Osteocyte (in vitro differentiated cells): ENCODE data around the gene MRTO4. TPM values are rescaled to one million over a fixed set of nuclear protein-coding genes. Genes with fewer than 3 reads are reported as not detected.
A peak's percentile ranks its signal among the peaks of the same experiment; 100 is the strongest.

ENCODE experiments used
- DNase-seq: peaks from one replicate; pipeline ENCODE4 v3.0.0; 2021; ENCODE audit warnings: mixed read lengths; ENCODE audit not compliant: unreplicated experiment; ENCODE audit errors: extremely low spot score
- H3K27ac Mint-ChIP-seq: one replicate; pipeline ENCODE4 v1.8.0; 2021; ENCODE audit warnings: mild to moderate bottlenecking, mixed read lengths; ENCODE audit not compliant: unreplicated experiment
- H3K27me3 Mint-ChIP-seq: one replicate; pipeline ENCODE4 v1.8.0; 2021; ENCODE audit warnings: mixed read lengths; ENCODE audit not compliant: unreplicated experiment
- H3K36me3 Mint-ChIP-seq: one replicate; pipeline ENCODE4 v1.8.0; 2021; ENCODE audit warnings: mixed read lengths; ENCODE audit not compliant: unreplicated experiment
- H3K4me1 Mint-ChIP-seq: one replicate; pipeline ENCODE4 v1.8.0; 2021; ENCODE audit warnings: mixed read lengths; ENCODE audit not compliant: unreplicated experiment
- H3K4me3 Mint-ChIP-seq: one replicate; pipeline ENCODE4 v1.8.0; 2021; ENCODE audit warnings: mild to moderate bottlenecking, moderate library complexity, mixed read lengths; ENCODE audit not compliant: unreplicated experiment
- H3K9me3 Mint-ChIP-seq: one replicate; pipeline ENCODE4 v1.8.0; 2021; ENCODE audit warnings: mixed read lengths; ENCODE audit not compliant: unreplicated experiment
- total RNA-seq: library from RNA; stranded (reverse); gene quantifications from 2 replicates; pipeline ENCODE4 v1.2.1, GENCODE V29; 2021
- TF ChIP-seq, protein P1 (sequence below): fragments of 200-600 bp; sonication (generic); IDR thresholded peaks from 2 replicates; pipeline ENCODE4 v1.5.0; 2021; ENCODE audit warnings: antibody characterized with exemption, mild to moderate bottlenecking, moderate library complexity

MRTO4 gene
- total RNA-seq, 1 donor from 2014 or later = 22.4 TPM

- no peaks in the 10 kb centered on the region for H3K9me3 Mint-ChIP-seq
- H3K27ac Mint-ChIP-seq = no peak overlapping the region
Measured at GRCh38 chr1:19205403-19205802, 46.2 kb upstream of the MRTO4 start.

DNA sequence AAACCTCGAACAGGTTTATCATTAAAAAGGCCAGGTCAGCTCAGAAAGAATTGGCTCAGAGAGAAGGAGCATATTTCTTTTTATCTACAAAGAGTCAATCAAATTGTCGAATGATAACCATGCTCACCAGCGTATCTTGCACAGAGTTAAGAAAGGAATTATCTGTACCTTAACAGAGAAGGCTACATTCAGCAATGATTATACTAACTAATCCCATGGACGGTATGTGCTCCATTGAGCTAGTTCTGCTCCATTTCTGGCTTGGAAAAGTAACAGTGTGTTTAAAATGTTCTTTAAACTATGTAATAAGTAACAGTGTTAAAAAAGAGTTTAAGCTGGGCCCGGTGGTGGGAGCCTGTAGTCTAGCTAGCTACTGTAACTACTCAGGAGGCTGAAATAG lies 45.8 kb upstream of the MRTO4 start:
- Mint-ChIP-seq H3K36me3 (peaks cover 3% of the 10 kb centered on the region), H3K27me3 (no peaks in the 10 kb centered on the region), H3K9me3 (no peaks in the 10 kb centered on the region), H3K4me3 (no peak overlapping the region), H3K4me1 (peaks cover 67% of the 10 kb centered on the region), H3K27ac (no peak overlapping the region)
- DNase-seq = no peak
- TF ChIP-seq, protein P1, sequence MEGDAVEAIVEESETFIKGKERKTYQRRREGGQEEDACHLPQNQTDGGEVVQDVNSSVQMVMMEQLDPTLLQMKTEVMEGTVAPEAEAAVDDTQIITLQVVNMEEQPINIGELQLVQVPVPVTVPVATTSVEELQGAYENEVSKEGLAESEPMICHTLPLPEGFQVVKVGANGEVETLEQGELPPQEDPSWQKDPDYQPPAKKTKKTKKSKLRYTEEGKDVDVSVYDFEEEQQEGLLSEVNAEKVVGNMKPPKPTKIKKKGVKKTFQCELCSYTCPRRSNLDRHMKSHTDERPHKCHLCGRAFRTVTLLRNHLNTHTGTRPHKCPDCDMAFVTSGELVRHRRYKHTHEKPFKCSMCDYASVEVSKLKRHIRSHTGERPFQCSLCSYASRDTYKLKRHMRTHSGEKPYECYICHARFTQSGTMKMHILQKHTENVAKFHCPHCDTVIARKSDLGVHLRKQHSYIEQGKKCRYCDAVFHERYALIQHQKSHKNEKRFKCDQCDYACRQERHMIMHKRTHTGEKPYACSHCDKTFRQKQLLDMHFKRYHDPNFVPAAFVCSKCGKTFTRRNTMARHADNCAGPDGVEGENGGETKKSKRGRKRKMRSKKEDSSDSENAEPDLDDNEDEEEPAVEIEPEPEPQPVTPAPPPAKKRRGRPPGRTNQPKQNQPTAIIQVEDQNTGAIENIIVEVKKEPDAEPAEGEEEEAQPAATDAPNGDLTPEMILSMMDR = no peak

More at GRCh38 chr1:19205403-19205802, 46.2 kb upstream of the MRTO4 start:
- Mint-ChIP-seq H3K4me3 (no peak overlapping the region), H3K27me3 (no peaks in the 10 kb centered on the region), H3K36me3 (peaks cover 5% of the 10 kb centered on the region), H3K4me1 (peaks cover 64% of the 10 kb centered on the region)
- TF ChIP-seq, protein P1 = no peak
- no peak for DNase-seq

- Mint-ChIP-seq H3K36me3 (no peaks in the 10 kb centered on the region), H3K27ac (no peak overlapping the region), H3K4me3 (no peak overlapping the region), H3K4me1 (peaks cover 71% of the 10 kb centered on the region), H3K27me3 (no peaks in the 10 kb centered on the region), H3K9me3 (no peaks in the 10 kb centered on the region)
- TF ChIP-seq, protein P1 = no peak
- no peak for DNase-seq
Measured at GRCh38 chr1:19206947-19207346, 44.7 kb upstream of the MRTO4 start.

DNA sequence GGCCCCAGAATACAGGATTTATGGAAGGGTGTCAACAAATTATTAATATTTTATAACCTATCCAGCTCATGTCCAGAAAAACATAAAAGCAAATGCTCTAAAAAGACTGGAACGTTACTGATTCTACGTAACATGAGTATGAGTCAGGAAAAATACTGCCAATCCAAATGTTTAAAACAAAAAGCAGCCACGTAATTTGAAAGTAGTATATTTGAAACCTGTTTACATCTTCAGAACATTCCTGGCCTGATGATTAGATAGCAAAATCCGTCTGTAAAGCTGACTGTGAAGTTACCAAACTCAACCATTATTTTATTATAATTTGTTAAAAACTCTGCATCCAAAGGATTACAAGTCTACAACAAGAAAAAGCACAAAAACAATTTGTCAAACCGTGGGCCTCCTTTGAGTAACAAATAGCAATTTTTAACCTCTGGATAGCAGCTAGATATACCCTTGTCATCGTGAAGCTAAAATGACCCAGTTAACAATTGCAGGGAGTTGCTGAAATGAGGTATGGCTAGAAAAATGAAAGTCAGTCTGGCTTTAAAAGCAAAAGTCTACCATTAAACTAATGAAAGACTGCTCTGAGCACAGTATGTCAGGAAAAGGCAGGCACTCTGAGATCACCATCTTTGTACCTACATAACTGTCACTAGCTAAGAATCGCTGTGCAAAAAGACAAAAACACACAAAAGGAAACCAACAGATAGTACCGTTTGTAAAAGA lies 42.7 kb upstream of the MRTO4 start:
- Mint-ChIP-seq H3K4me3 (peak overlapping the region; percentile 98), H3K27ac (peak overlapping the region; percentile 93), H3K4me1 (peaks cover 63% of the 10 kb centered on the region), H3K36me3 (peaks cover 5% of the 10 kb centered on the region), H3K27me3 (no peaks in the 10 kb centered on the region), H3K9me3 (no peaks in the 10 kb centered on the region)
- TF ChIP-seq, protein P1 = no peak
- no peak for DNase-seq

- no peak for DNase-seq
Measured at GRCh38 chr1:19209439-19209989, 42.1 kb upstream of the MRTO4 start.

More at GRCh38 chr1:19209439-19209989, 42.1 kb upstream of the MRTO4 start:
- peaks cover 58% of the 10 kb centered on the region for H3K4me1 Mint-ChIP-seq
- TF ChIP-seq, protein P1 = no peak
- H3K9me3 Mint-ChIP-seq = no peaks in the 10 kb centered on the region
- peak overlapping the region; percentile 98 for H3K4me3 Mint-ChIP-seq
- peak overlapping the region; percentile 93 for H3K27ac Mint-ChIP-seq
- peaks cover 5% of the 10 kb centered on the region for H3K36me3 Mint-ChIP-seq
- no peaks in the 10 kb centered on the region for H3K27me3 Mint-ChIP-seq
